Measurements from ENCODE around the gene IGFALS.

DNA sequence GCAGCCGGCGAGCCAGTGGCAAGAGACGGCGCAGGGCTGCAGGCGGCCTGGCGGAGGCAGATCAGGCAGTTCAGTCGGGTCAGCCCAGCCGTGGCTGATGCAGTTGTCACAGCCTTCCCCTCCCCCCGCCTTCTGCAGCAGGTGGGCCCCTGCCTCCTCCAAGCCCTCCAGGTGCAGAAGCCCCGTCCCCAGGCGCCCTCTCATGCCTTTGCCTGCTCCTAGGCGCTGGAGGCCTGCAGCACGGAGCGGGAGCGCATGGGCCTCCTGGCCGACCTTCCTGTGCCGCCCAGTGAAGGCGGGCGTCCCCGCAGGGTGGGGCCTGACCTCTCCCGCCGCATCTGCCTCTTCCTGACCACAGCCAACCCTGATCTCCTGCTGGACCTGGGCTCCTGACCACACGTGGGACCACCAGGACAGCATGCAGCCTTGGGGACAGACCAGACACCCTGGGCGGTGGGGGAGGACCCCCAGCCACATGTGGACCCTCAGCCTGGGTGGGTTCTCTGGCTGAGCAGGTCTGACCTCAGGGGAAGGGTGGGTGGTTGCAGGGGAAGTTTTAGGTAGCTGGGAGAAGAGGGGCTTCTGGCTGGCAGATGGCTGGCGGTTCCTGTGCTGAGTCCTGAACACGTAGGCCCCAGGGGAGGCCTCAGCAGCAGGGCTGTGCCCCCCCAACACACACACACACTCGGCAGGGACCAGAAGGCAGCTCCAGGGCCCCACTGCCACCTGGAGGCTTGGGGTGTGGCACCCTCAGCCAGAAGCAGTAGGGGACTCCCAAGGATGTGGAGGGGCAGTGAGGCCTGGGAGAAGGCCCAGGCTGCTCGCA, 17.4 kb downstream of the IGFALS start:
- TF ChIP-seq EP300 (IDR thresholded peaks at IDR 0.05) (no peak), CTCF (IDR thresholded peaks at IDR 0.05) (no peak)
